DMS153 treated with DMSO at 0.1 percent for 48 hours (cell line): ENCODE data around the gene CNNM4.

Experiments
- DNase-seq: peaks from one replicate; lab custom pipeline; 2025; ENCODE audit not compliant: unreplicated experiment; lab: John Stamatoyannopoulos, UW

The CNNM4 gene

GRCh38 chr2:96810783-96811192, 50.1 kb downstream of the CNNM4 start:
- no peak for DNase-seq

- no peak for DNase-seq
Measured at GRCh38 chr2:96811917-96812316, 51.2 kb downstream of the CNNM4 start.

- DNase-seq = no peak
Measured at GRCh38 chr2:96813656-96814055, 53.0 kb downstream of the CNNM4 start.

DNA sequence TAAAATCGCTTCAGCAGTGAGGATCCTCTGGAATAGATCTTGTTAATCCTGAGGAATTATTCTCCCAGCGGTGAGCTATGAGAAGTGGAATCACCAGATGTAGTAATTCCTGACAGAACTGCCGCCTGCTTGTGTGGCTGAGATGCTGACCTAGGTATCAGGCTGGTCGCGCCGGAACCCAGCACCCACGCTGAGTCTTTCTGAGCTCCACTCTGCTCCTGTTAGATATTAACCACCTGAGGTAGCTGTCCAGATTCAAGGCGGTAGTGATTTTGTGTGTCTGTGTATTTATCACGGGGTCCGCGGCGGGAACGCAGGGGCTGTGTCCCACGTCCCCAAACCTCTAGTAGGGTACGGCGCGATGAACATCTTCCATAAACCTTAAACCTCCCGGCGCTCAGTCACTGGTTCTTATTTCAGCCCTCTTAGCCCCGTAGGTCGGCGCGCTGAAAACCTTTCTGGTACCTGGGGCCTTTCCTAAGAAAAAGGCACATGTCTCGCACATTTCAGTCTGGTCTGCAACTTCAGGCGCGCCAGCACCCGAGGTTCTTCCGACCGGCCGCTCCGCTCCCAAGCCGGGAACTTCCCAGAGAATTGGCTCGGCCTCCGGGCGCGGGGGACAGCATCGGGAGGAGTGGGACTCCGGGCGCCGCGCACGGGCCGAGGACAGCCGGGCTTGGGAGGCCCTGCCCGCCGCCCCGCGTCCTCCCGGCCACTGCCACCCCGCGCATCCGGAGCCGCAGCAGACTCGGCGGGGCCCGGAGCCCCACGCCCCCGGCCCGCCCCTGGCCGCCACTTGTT, 54.8 kb downstream of the CNNM4 start:
- peak; percentile 58 for DNase-seq

- DNase-seq = peak; percentile 82
Measured at GRCh38 chr2:96816127-96816835, 55.6 kb downstream of the CNNM4 start, which contains the start of gene CNNM3. Gene CNNM3 (plus strand): TSS chr2:96816268. CDS start chr2:96816278, 10 bp downstream.

- no peak for DNase-seq
Measured at GRCh38 chr2:96816836-96817702, 56.4 kb downstream of the CNNM4 start.

DNA sequence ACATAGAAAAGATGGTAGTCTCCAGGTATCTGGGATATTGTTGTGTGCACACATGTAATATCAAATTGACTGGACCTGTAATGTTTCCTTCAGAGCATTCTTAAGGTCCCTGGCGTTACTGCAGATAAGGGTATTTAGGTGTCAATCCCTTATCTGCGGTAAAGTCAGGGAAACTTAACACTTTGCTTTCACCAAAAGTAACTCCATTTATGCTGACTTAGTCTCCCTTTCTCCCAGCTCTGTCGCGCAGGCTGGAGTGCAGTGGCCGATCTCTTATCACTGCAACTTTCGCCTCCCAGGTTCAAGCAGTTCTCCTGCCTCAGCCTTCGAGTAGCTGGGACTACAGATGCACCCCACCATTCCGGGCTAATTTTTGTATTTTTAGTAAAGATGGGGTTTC, 57.2 kb downstream of the CNNM4 start:
- DNase-seq = no peak

DNA sequence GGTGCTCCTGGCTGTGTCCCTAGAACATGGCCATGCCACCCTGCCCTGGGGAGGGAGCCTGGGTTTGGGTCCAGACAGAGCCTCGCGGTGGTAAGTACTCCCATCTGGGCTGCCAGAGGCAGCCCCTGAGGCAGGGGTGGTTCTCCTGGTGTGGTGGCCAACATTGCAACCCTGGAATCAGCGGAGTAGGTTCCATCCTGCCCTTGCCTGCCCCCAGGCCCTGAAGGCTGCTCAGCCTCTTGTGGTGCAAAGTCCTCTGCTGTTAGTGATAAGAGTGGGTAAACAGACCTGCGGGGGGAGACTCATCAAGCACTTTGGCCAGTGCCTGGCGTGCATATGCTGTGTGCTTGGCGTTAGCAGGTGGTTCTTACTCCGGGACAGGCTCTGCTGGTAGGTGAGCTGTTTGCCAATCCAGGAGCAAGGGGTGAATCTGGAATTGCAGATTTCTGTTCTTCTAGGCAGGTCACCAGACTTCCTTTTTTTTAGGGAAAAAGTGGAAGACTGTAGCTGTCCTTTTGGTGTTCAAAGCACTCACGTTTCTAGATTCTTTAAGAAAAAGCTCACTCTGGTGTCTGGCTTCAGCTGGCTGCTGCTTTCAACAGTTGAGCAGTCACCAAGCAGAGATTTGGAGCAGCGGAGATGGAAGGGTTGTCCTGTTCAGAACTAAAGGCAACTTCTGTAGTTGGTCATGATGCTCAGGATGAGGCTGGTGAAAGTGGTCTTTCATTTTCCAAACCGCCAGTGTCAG, 58.6 kb downstream of the CNNM4 start:
- DNase-seq = no peak

DNA sequence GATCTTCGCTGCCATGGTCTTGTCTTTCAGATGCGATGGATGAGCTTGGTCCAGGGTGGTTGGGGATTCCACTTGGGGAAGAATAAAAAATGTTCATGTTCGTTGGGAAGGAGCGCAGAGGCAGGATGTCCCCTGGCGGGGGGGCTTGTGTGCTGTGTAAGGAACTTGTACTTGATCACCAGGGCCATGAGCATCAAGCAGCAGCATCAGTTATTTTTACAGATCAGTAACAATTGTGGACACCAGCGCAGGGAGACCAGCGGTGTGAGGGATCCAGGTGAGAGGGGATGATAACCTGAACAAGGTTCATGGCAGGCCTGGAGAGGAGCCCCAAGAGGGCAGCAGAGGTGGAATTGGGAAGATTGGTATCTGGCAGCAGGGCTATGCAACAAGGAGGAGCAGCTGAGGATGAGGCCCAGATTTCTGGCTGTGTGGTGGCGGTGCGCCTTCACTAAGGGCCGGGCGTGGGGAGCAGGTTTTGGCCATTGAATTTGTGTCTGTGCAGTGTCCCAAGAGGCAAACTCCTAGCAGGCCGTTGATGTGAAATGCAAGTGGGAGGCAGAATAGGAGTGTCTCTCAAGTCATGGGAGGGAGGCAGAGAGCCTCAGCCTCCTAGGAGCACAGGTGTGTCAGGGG, 59.3 kb downstream of the CNNM4 start:
- DNase-seq = no peak

GRCh38 chr2:96821113-96821675, 60.5 kb downstream of the CNNM4 start:
- no peak for DNase-seq

- DNase-seq = no peak
Measured at GRCh38 chr2:96822786-96823185, 62.1 kb downstream of the CNNM4 start.

DNA sequence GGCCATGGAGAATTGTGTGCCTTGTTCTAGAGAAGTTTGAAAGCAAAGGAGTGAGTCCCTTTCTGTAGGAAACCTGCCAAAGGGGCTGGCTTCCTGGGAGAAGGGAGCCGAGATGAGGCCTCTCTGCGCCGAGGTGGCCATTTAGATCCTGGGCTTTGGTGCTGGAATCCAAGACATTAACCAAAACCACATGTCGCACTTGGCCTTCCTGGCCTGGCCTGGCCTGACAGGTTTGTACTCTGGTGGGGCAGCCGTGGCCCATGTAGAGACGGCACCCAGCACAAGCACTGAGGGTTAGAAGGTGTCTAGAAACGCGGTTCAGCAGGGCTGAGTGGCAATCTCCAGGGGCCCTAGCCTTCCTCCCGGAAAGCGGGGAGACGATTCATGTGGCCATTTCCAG, 62.5 kb downstream of the CNNM4 start:
- DNase-seq = no peak

DNA sequence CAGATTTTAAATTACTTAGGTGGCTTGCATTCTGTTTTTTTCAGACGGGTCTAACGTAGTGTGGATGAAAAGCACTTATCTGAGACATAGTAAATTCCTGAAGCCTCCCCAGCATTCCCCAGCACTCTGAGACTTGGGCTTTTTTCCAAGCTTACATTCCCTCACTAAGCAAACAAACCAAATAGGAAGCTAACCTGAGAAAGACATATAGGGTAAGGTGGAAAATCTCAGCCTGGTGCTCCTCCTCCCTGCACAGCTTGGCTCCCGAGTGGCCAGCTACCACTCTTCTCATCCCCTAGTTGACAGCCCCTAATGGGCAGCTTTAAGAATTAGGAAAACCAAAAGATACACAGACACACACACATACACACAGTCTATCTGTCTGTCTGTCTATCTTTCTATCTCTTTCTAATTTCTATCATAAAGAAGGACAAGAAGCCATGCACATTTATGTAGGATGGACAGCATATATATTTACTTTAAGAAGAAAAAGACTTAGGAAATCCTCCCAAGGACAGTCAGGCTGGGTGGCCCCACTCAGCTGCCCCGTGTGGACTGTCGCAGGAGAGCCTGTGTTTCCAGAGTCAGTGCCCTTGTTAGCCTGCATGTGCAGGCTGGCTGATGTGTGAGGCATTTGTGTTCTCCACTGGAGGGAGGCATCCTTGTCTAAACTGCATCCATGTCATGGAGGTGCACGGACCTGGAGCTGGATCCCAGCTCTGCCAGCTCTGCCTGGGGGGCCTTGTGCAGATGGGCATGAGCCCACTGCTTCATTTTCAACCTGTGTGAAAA, 63.6 kb downstream of the CNNM4 start:
- no peak for DNase-seq

- no peak for DNase-seq
Measured at GRCh38 chr2:96825057-96825456, 64.4 kb downstream of the CNNM4 start.

GRCh38 chr2:96826546-96827278, 66.0 kb downstream of the CNNM4 start:
- DNase-seq = no peak

DNA sequence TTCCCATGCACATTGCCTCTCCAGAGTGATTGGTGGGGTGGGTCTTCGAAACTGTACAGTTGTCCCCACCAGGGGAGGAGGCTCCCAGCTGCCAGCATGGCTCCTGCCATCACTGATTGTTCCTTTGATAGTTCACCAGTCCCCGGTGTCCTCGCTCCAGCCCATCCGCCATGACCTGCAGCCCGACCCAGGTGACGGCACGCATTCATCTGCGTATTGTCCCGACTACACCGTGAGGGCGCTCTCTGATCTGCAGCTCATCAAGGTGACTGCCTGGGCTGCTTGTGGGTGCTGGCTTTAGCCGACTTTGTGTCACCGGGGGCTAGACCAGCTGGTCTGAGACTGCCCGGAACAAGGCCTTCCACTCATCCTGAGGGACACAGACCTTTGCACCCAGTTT, 67.7 kb downstream of the CNNM4 start:
- no peak for DNase-seq

DNA sequence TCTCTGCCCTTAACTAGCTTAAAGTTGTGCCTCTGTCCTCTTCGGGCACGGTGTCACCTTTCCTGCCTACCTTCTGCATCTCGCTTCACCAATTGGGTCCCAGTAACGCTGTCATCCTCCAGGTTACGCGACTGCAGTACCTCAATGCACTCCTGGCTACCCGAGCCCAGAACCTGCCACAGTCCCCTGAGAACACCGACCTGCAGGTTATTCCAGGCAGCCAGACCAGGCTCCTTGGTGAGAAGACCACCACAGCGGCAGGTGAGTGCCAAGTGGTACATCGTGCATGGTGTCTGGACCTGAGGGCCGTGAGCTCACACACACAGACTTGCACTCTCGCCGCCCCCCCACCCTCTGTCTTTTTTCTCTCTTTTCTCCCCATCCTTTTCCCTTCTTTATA, 68.2 kb downstream of the CNNM4 start:
- no peak for DNase-seq

DNA sequence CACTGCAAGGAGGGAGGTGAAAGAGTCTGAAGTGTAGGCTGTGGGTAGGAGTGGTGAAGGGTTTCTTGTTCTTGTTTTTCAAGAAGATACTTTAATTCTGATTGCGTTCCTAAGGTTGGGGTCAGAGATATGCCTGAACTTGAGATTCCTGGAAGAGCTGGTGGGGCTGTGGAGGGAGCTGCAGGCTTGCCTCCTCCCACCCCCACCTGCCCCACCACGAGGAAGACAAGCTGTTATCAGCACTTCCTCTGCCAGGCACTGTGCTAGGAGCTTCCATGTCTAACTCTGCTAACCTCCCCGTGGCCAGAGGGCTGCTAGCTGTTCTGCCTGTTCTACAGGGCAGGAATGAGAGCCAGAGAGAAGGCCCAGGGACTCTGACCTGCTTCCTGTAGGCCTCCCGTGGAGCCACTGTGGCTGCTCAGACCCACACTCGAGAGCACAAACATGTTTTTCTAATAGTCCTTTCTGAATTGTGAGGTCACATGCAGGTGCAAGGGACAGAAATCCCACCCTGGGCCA, 69.4 kb downstream of the CNNM4 start:
- no peak for DNase-seq
